ENCODE results near the gene IL1R2.

Gene IL1R2

GRCh38 chr2:102005989-102006885 lies 14.5 kb downstream of the IL1R2 start:
- peak; percentile 61 for DNase-seq (ENCODE audit: low spot score)
- peak; percentile 22 for TF ChIP-seq CTCF (IDR thresholded peaks at IDR 0.05; ENCODE audit: borderline replicate concordance, control extremely low read depth, extremely low read depth, insufficient read depth, missing control alignments)
- in situ Hi-C loops (cut with MboI; ENCODE audit: low sequenced_read_pairs, unreplicated experiment), result no loop called here

GRCh38 chr2:102006886-102007278 lies 15.1 kb downstream of the IL1R2 start:
- DNase-seq (ENCODE audit: low spot score), result no peak
- no peak for TF ChIP-seq CTCF (IDR thresholded peaks at IDR 0.05; ENCODE audit: borderline replicate concordance, control extremely low read depth, extremely low read depth, insufficient read depth, missing control alignments)
- in situ Hi-C loops (cut with MboI; ENCODE audit: low sequenced_read_pairs, unreplicated experiment), result no loop called here

DNA sequence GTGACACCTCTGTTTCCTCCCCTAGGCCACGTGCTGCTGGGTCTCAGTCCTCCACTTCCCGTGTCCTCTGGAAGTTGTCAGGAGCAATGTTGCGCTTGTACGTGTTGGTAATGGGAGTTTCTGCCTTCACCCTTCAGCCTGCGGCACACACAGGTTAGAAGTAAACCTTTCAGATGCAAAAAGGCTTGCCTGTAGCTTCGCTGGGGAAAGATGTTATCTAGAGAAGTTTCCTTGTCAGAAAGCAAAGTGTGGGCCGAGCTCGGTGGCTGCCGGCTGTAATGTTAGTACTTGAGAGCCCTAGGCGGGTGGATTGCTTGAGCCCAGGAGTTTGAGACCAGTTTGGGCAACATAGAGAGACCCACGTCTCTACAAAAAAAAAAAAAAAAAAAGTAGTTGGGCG lies 16.7 kb downstream of the IL1R2 start:
- DNase-seq (ENCODE audit: low spot score), result no peak
- in situ Hi-C loops (cut with MboI; ENCODE audit: low sequenced_read_pairs, unreplicated experiment), result no loop called here
- TF ChIP-seq CTCF (IDR thresholded peaks at IDR 0.05; ENCODE audit: borderline replicate concordance, control extremely low read depth, extremely low read depth, insufficient read depth, missing control alignments), result no peak

DNA sequence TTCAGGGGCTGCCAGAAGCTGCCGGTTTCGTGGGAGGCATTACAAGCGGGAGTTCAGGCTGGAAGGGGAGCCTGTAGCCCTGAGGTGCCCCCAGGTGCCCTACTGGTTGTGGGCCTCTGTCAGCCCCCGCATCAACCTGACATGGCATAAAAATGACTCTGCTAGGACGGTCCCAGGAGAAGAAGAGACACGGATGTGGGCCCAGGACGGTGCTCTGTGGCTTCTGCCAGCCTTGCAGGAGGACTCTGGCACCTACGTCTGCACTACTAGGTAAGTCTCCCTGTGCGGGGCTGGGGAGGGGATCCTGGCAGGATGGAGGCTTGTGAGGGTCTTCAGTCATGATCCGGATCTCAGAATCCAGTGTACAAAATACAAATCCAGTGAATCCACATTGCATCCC lies 17.8 kb downstream of the IL1R2 start:
- DNase-seq (ENCODE audit: low spot score), result no peak
- in situ Hi-C loops (cut with MboI; ENCODE audit: low sequenced_read_pairs, unreplicated experiment), result no loop called here
- TF ChIP-seq CTCF (IDR thresholded peaks at IDR 0.05; ENCODE audit: borderline replicate concordance, control extremely low read depth, extremely low read depth, insufficient read depth, missing control alignments), result no peak

DNA sequence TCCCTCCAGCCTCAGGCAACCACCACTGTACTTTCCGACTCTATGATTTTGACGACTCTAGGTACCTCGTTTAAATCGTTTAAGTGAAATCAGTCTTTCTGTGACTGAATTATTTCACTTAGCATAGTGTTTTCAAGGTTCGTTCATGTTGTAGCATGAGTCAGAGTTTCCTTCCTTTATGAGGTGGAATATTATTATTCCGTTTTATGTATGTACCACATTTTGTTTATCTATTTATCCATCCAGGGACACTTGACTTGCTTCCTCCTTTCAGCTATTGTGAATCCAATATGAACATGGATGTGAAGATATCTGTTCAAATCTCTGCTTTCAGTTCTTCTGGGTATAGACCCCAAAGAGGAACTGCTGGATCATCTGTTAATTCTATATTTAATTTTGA lies 19.1 kb downstream of the IL1R2 start:
- in situ Hi-C loops (cut with MboI; ENCODE audit: low sequenced_read_pairs, unreplicated experiment), result no loop called here
- no peak for DNase-seq (ENCODE audit: low spot score)
- TF ChIP-seq CTCF (IDR thresholded peaks at IDR 0.05; ENCODE audit: borderline replicate concordance, control extremely low read depth, extremely low read depth, insufficient read depth, missing control alignments), result no peak

DNA sequence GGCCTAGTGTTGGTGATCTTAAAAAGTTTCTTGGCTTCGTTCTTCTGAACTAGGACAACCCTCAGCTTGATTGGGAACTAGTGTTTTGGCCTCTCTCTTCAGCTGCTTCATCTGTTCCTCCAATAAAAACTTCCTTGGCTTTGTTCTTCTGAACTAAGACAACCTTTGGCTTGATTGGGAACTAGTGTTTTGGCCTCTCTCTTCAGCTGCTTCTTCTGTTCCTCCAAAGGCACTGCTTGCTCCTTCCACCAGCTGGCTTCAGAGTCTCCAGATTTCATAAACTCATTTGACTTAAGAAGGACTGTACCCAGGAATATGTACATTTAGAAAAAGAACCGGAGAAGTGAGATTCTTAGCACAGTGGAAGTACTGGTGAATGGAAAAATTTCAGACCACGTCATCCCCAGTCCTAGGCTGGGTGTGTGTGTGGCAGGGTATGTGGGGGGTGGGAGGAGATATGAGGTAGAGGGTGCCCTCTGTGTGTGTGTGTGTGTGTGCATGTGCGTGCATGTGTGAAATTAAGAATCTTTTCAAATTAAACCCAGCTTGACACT lies 20.4 kb downstream of the IL1R2 start:
- no peak for DNase-seq (ENCODE audit: low spot score)
- TF ChIP-seq CTCF (IDR thresholded peaks at IDR 0.05; ENCODE audit: borderline replicate concordance, control extremely low read depth, extremely low read depth, insufficient read depth, missing control alignments), result no peak
- in situ Hi-C loops (cut with MboI; ENCODE audit: low sequenced_read_pairs, unreplicated experiment), result no loop called here

All from GM13976 (cell line).